Measurements from ENCODE around the gene RABGEF1. TPM values are rescaled to one million over a fixed set of nuclear protein-coding genes. Genes with fewer than 3 reads are reported as not detected.
A peak's percentile ranks its signal among the peaks of the same experiment; 100 is the strongest.

The RABGEF1 gene
- total and polyA plus RNA-seq, 2 of the 8 experiments (the other 6 are each of a cell fraction or from before 2014, with no cell fraction given) = 10.2 to 18.0 TPM

- H2BK120ac ChIP-seq (replicated peaks; ENCODE audit: low read depth, low read length) = no peak overlapping the region
- no peak overlapping the region for H2AFZ ChIP-seq (ENCODE audit: low read length)
- 81% methylated on average over 5 of the region's 6 CpGs; no CpG with 5 or more reads in 1 of the 2 experiments for WGBS, 2 experiments (ENCODE audit: extremely low coverage in 1 of 2, insufficient coverage in 1 of 2, insufficient read length in 1 of 2, insufficient replicate concordance in 2 of 2, low coverage in 1 of 2, low lambda C conversion rate in 2 of 2, missing lambda C conversion rate in 1 of 2)
- peaks cover 0 to 11% of the 10 kb centered on the region in 2 experiments; a peak in 2 of 4 replicates for H3K79me2 ChIP-seq (ENCODE audit: control insufficient read depth in 1 of 2, insufficient read depth in 2 of 2, low read length in 2 of 2)
- peaks cover 3% of the 10 kb centered on the region; the same call in 1 of the 2 replicates for H3K23me2 ChIP-seq (ENCODE audit: low read depth, low read length)
- peak overlapping the region; percentile 11 to 24; a peak in 1 of 4 replicates for H3K4me2 ChIP-seq (ENCODE audit: insufficient read depth in 1 of 2, low read depth in 2 of 2, low read length in 2 of 2)
- H3K4me1 ChIP-seq (replicated peaks in 1 of 4; ENCODE audit: control insufficient read depth in 3 of 4, insufficient read depth in 4 of 4, low read length in 3 of 4) = no peaks in the 10 kb centered on the region; a peak in 1 of 7 replicates
- no peak overlapping the region for H3K9ac ChIP-seq (replicated peaks in 1 of 4; ENCODE audit: extremely low read depth in 1 of 4, low read depth in 3 of 4, low read length in 3 of 4)
- no peak overlapping the region for H3K18ac ChIP-seq (ENCODE audit: extremely low read depth, low read length)
- no peak overlapping the region for H3K14ac ChIP-seq (ENCODE audit: insufficient read length)
- no peaks in the 10 kb centered on the region for H3K79me1 ChIP-seq (ENCODE audit: low read depth, low read length)
- H2BK12ac ChIP-seq (ENCODE audit: low read depth, low read length) = no peak overlapping the region
- no peak overlapping the region for H2BK20ac ChIP-seq (ENCODE audit: low read length)
- H4K8ac ChIP-seq (ENCODE audit: extremely low read depth, insufficient read depth, low read length) = no peak overlapping the region
- no peak overlapping the region for H2BK5ac ChIP-seq (ENCODE audit: low read depth, low read length)
- POLR2A ChIA-PET (ENCODE audit: partially characterized antibody) = interaction anchor here (0.6 to 1.2 kb wide), 3 partner anchors 34 to 179 kb away, joined by 3 to 4 read pairs (median 3); no protein-coding TSS in a partner anchor
- no peak overlapping the region for H3K4ac ChIP-seq (replicated peaks; ENCODE audit: insufficient read length, low read depth, low read length)
- H4K20me1 ChIP-seq (replicated peaks in 1 of 2; ENCODE audit: control insufficient read depth in 1 of 2, insufficient read depth in 2 of 2, low read length in 2 of 2) = peaks cover 0 to 2% of the 10 kb centered on the region in 2 experiments
- no peak overlapping the region for H2BK15ac ChIP-seq (ENCODE audit: low read length)
- H3K9me3 ChIP-seq (ENCODE audit: insufficient read depth in 2 of 2, low read depth in 1 of 2, low read length in 1 of 2) = peaks cover 0 to 7% of the 10 kb centered on the region in 2 experiments; a peak in 1 of 4 replicates
- no peak overlapping the region for H4K5ac ChIP-seq (ENCODE audit: insufficient read length, low read depth, low read length)
- H3K27me3 ChIP-seq (replicated peaks in 1 of 4; ENCODE audit: control insufficient read depth in 3 of 4, extremely low read depth in 1 of 4, insufficient read depth in 3 of 4, low read length in 3 of 4) = no peaks in the 10 kb centered on the region
- no peak overlapping the region for H3K4me3 ChIP-seq (ENCODE audit: extremely low read depth in 1 of 4, insufficient read depth in 2 of 4, low read depth in 3 of 4, low read length in 4 of 4)
- no peak for DNase-seq (ENCODE audit: low read depth in 1 of 2, low spot score in 2 of 2)
- 0 out of 8 replicates have a peak, but pooled peaks cover 0 to 4% (median 0%) of the 10 kb centered on the region in 4 experiments for H3K36me3 ChIP-seq (ENCODE audit: control insufficient read depth in 2 of 4, insufficient read depth in 4 of 4, low read length in 3 of 4)
- TF ChIP-seq RAD21 (IDR thresholded peaks at IDR 0.05 in 1 of 2, conservative IDR thresholded peaks at IDR 0.05 in 1 of 2; ENCODE audit: low read depth in 2 of 2, low read length in 2 of 2) = no peak
- TF ChIP-seq TEAD4 (IDR thresholded peaks at IDR 0.05; ENCODE audit: low read depth, low read length) = peak; percentile 31; the same call in 1 of the 2 replicates
- TF ChIP-seq MAFK (IDR thresholded peaks at IDR 0.05; ENCODE audit: low read depth, low read length) = no peak
- no peak for TF ChIP-seq KDM5A (IDR thresholded peaks at IDR 0.05; ENCODE audit: low read length)
- TF ChIP-seq BRCA1 (IDR thresholded peaks at IDR 0.05; ENCODE audit: low read depth, low read length) = no peak
- no peak for TF ChIP-seq CBX5 (IDR thresholded peaks at IDR 0.05; ENCODE audit: low read depth, low read length)
- no peak for TF ChIP-seq JUND (IDR thresholded peaks at IDR 0.05; ENCODE audit: low read length)
- no peak for TF ChIP-seq CREB1 (IDR thresholded peaks at IDR 0.05)
- no peak for TF ChIP-seq KDM4A (IDR thresholded peaks at IDR 0.05; ENCODE audit: low read depth, low read length, severe bottlenecking)
- peak; percentile 27; the same call in 1 of the 2 replicates for TF ChIP-seq POLR2AphosphoS5 (IDR thresholded peaks at IDR 0.05; ENCODE audit: low read depth, low read length)
- TF ChIP-seq SAP30 (IDR thresholded peaks at IDR 0.05; ENCODE audit: insufficient read depth, insufficient replicate concordance, low read length) = no peak
- no peak for TF ChIP-seq RNF2 (IDR thresholded peaks at IDR 0.05; ENCODE audit: borderline replicate concordance, low read depth, low read length, missing control alignments, poor library complexity, severe bottlenecking)
- no peak for TF ChIP-seq BACH1 (IDR thresholded peaks at IDR 0.05; ENCODE audit: low read length)
- no peak for TF ChIP-seq HDAC6 (IDR thresholded peaks at IDR 0.05; ENCODE audit: low read depth, low read length)
- CTCF ChIA-PET (ENCODE audit: partially characterized antibody) = interaction anchor here (1.2 kb wide), 1 partner anchor 20 kb away, joined by 3 read pairs; no protein-coding TSS in a partner anchor
- H3K23ac ChIP-seq (ENCODE audit: insufficient read length) = no peak overlapping the region
- FAIRE-seq = no peak
- no peak overlapping the region for H3K27ac ChIP-seq (ENCODE audit: low read depth, low read length)
- H4K91ac ChIP-seq (replicated peaks; ENCODE audit: insufficient read length, low read length) = no peak overlapping the region
- H2AK5ac ChIP-seq (ENCODE audit: low read depth, low read length) = 0 out of 2 replicates have a peak overlapping the region, but pooled peaks have one; percentile 75
- no peak overlapping the region for H3K56ac ChIP-seq (replicated peaks; ENCODE audit: insufficient read length, low read depth, low read length)
These were observed 2.9 kb upstream of the RABGEF1 start for GRCh38 chr7:66737667-66738066.
